ENCODE measurements around the gene DUSP3.

Gene DUSP3

DNA sequence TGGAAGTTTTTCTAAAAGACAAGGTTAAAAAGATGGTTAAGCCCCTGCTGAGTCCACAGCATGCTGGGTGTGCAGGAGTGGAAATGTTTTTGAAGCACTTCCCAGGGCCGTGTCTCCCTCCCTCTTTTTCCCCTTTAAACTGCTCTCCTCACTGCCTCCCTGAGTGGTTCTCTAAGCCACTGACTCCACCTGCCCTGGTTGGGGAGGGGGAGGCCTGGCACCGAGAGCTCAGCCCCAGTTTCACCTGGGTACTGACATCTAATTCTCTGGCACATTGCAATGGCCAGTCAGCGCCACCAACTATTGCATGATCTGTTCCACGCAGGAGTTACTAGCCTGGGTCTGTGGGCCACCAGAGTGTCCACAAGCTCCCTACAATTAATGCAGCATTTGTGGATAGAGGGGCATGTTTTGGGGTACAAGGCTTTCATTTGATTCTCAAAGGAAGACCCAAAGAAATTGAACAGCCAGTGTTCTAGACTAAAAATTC, 31.5 kb upstream of the DUSP3 start:
- DNase-seq = no peak
- Histone ChIP-seq H3K36me3 (replicated peaks) (peaks cover 21% of the 10 kb centered on the region), H3K27me3 (replicated peaks) (no peaks in the 10 kb centered on the region), H3K4me3 (ENCODE audit: low read depth, low read length) (no peak overlapping the region), H3K27ac (no peak overlapping the region)
- in situ Hi-C loops (cut with HindIII; ENCODE audit: low pct_ligation_motif_present, low sequenced_read_pairs) = no loop called here
- TF ChIP-seq CTCF (IDR thresholded peaks at IDR 0.05; ENCODE audit: low read depth, low read length, missing control alignments) = no peak

GRCh38 chr17:43809121-43809520, 30.3 kb upstream of the DUSP3 start:
- no peak for DNase-seq
- no peak overlapping the region for H3K4me3 ChIP-seq (ENCODE audit: low read depth, low read length)

GRCh38 chr17:43808076-43808475, 29.3 kb upstream of the DUSP3 start:
- no peaks in the 10 kb centered on the region for H3K27me3 ChIP-seq (replicated peaks)
- in situ Hi-C loops (cut with HindIII; ENCODE audit: low pct_ligation_motif_present, low sequenced_read_pairs) = no loop called here
- H3K4me3 ChIP-seq (ENCODE audit: low read depth, low read length) = no peak overlapping the region
- H3K36me3 ChIP-seq (replicated peaks) = peaks cover 16% of the 10 kb centered on the region
- DNase-seq = no peak
- no peak for TF ChIP-seq CTCF (IDR thresholded peaks at IDR 0.05; ENCODE audit: low read depth, low read length, missing control alignments)
- no peak overlapping the region for H3K27ac ChIP-seq

More at GRCh38 chr17:43809121-43809520, 30.3 kb upstream of the DUSP3 start:
- TF ChIP-seq CTCF (IDR thresholded peaks at IDR 0.05; ENCODE audit: low read depth, low read length, missing control alignments) = no peak
- Histone ChIP-seq H3K27me3 (replicated peaks) (no peaks in the 10 kb centered on the region), H3K27ac (no peak overlapping the region), H3K36me3 (replicated peaks) (peaks cover 21% of the 10 kb centered on the region)
- in situ Hi-C loops (cut with HindIII; ENCODE audit: low pct_ligation_motif_present, low sequenced_read_pairs) = no loop called here

- TF ChIP-seq CTCF (IDR thresholded peaks at IDR 0.05; ENCODE audit: low read depth, low read length, missing control alignments) = no peak
- H3K27ac ChIP-seq = no peak overlapping the region
- H3K27me3 ChIP-seq (replicated peaks) = no peaks in the 10 kb centered on the region
- no peak for DNase-seq
- H3K4me3 ChIP-seq (ENCODE audit: low read depth, low read length) = no peak overlapping the region
- H3K36me3 ChIP-seq (replicated peaks) = peaks cover 11% of the 10 kb centered on the region
- in situ Hi-C loops (cut with HindIII; ENCODE audit: low pct_ligation_motif_present, low sequenced_read_pairs) = no loop called here
Measured at GRCh38 chr17:43805117-43805516, 26.3 kb upstream of the DUSP3 start.

GRCh38 chr17:43803758-43804157, 25.0 kb upstream of the DUSP3 start:
- Histone ChIP-seq H3K36me3 (replicated peaks) (peaks cover 9% of the 10 kb centered on the region), H3K27me3 (replicated peaks) (no peaks in the 10 kb centered on the region), H3K4me3 (ENCODE audit: low read depth, low read length) (no peak overlapping the region), H3K27ac (no peak overlapping the region)
- no peak for TF ChIP-seq CTCF (IDR thresholded peaks at IDR 0.05; ENCODE audit: low read depth, low read length, missing control alignments)
- no peak for DNase-seq
- in situ Hi-C loops (cut with HindIII; ENCODE audit: low pct_ligation_motif_present, low sequenced_read_pairs) = no loop called here

DNA sequence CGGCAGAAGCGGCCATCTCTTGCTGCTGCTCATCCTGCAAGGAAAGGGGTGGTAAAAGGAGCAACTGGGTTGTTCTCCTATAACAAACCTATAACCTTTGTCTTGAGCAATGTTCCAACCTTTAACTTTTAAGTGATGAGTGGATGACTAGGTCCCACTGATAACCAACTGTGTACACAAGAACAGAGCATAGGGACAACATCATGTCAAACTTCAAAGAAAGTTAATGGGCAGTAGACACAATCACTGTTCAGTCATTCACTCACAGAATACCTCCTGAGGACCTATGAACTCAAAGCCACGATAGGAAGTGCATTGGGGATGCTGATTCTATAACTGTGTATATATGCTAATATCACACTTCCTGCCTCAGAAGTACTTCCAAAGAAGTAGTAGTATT, 23.1 kb upstream of the DUSP3 start:
- in situ Hi-C loops (cut with HindIII; ENCODE audit: low pct_ligation_motif_present, low sequenced_read_pairs) = no loop called here
- no peak overlapping the region for H3K4me3 ChIP-seq (ENCODE audit: low read depth, low read length)
- peaks cover 3% of the 10 kb centered on the region for H3K36me3 ChIP-seq (replicated peaks)
- H3K27me3 ChIP-seq (replicated peaks) = no peaks in the 10 kb centered on the region
- H3K27ac ChIP-seq = no peak overlapping the region
- TF ChIP-seq CTCF (IDR thresholded peaks at IDR 0.05; ENCODE audit: low read depth, low read length, missing control alignments) = no peak
- DNase-seq = no peak
